GM12878 (cell line): ENCODE data around the gene ANXA4. TPM values are rescaled to one million over a fixed set of nuclear protein-coding genes. Genes with fewer than 3 reads are reported as not detected.

Experiments used
- ATAC-seq: fragments of 200-7000 bp; cut with Tn5 transposase; 3 replicates; pipeline ENCODE4 v1.9.1; 2020; ENCODE audit warnings: mild to moderate bottlenecking, moderate library complexity
- BruUV-seq: library from RNA; stranded (reverse); fragments of 400-500 nt; replicated peaks from 2 replicates; lab custom pipeline; 2021; lab: Mats Ljungman, UMichigan
- CTCF ChIA-PET: fragments of 300-600 bp; sonication (Branson Sonifier 250); formaldehyde crosslinking; extraction: SDS; loops from one replicate; lab custom pipeline; 2021; ENCODE audit warnings: inconsistent platforms; lab: Yijun Ruan, JAX
- POLR2A ChIA-PET: fragments of 350-600 bp; formaldehyde crosslinking; extraction: SDS; loops from one replicate; lab custom pipeline; 2021; ENCODE audit warnings: inconsistent platforms; lab: Charles Lee
- RAD21 ChIA-PET: fragments of 300-600 bp; sonication (Branson Sonifier 250); formaldehyde crosslinking; loops from one replicate; lab custom pipeline; 2023; ENCODE audit warnings: antibody characterized with exemption; ENCODE audit not compliant: unreplicated experiment; lab: Charles Lee
- SMC1A ChIA-PET: fragments of 300-600 bp; sonication (Branson Sonifier 250); formaldehyde crosslinking; loops from one replicate; lab custom pipeline; 2023; ENCODE audit not compliant: unreplicated experiment, uncharacterized antibody; lab: Charles Lee
- DNase-seq: peaks from one replicate; pipeline ENCODE4 v3.0.0-alpha.2; 2011; ENCODE audit warnings: low read depth, low spot score
- FAIRE-seq: peaks from 3 replicates; lab custom pipeline; 2011; peaks lifted over from hg19 to GRCh38; lab: Jason Lieb, UNC
- H2AFZ ChIP-seq: 2 replicates; pipeline ENCODE4 v1.6.0; 2011; ENCODE audit warnings: low read depth, low read length, control low read depth; ENCODE audit not compliant: control insufficient read depth
- H3K27ac ChIP-seq: 2 replicates; pipeline ENCODE4 v1.5.1; 2011; ENCODE audit warnings: control low read depth; ENCODE audit not compliant: control insufficient read depth, insufficient read depth
- H3K27me3 ChIP-seq, 2 experiments: replicated peaks in 1 of 2; 2 replicates each; pipeline versions ENCODE4 v1.6.0 to v1.6.1; 2011; ENCODE audit warnings: low read length in 1 of 2; ENCODE audit not compliant: control insufficient read depth in 2 of 2, insufficient read depth in 2 of 2
- H3K36me3 ChIP-seq, 2 experiments: 2 replicates each; pipeline ENCODE4 v1.5.1; 2011; ENCODE audit warnings: low read length in 1 of 2; ENCODE audit not compliant: control insufficient read depth in 2 of 2, insufficient read depth in 2 of 2
- H3K4me1 ChIP-seq: 2 replicates; pipeline ENCODE4 v1.6.1; 2011; ENCODE audit warnings: mild to moderate bottlenecking, low read length, moderate library complexity, mixed read lengths; ENCODE audit not compliant: control insufficient read depth, insufficient read depth
- H3K4me2 ChIP-seq: 2 replicates; pipeline ENCODE4 v1.6.0; 2011; ENCODE audit warnings: control low read depth; ENCODE audit not compliant: control insufficient read depth, insufficient read depth
- H3K4me3 ChIP-seq: fragments of 200-600 bp; sonication (generic); 2 replicates; pipeline ENCODE4 v1.5.1; 2016
- H3K79me2 ChIP-seq: 2 replicates; pipeline ENCODE4 v1.6.0; 2011; ENCODE audit warnings: low read length; ENCODE audit not compliant: control insufficient read depth, insufficient read depth
- H3K9ac ChIP-seq: 2 replicates; pipeline ENCODE4 v1.8.0; 2011; ENCODE audit warnings: low read length, control low read depth, mixed read lengths; ENCODE audit not compliant: control insufficient read depth, insufficient read depth
- H3K9me3 ChIP-seq: replicated peaks from 3 replicates; pipeline ENCODE4 v1.5.1; 2011; ENCODE audit warnings: mild to moderate bottlenecking, low read length; ENCODE audit not compliant: control insufficient read depth, insufficient read depth
- H4K20me1 ChIP-seq: 2 replicates; pipeline ENCODE4 v1.6.0; 2011; ENCODE audit not compliant: control insufficient read depth, insufficient read depth
- MLLT1 ChIP-seq: fragments of 450-650 bp; IDR thresholded peaks from 2 replicates; pipeline ENCODE4 v1.6.1; 2016; ENCODE audit warnings: mild to moderate bottlenecking
- RBBP5 ChIP-seq: fragments of 200-600 bp; sonication (generic); conservative IDR thresholded peaks from 2 replicates; pipeline ENCODE4 v1.6.1; 2016
- RCOR1 ChIP-seq: conservative IDR thresholded peaks from 2 replicates; pipeline ENCODE4 v1.6.1; 2012; ENCODE audit warnings: low read depth, low read length, improper control_type of control experiment
- SUZ12 ChIP-seq: fragments of 200-600 bp; sonication (generic); IDR thresholded peaks from one replicate; pipeline ENCODE4 v1.6.1; 2018; ENCODE audit warnings: antibody characterized with exemption, mild to moderate bottlenecking; ENCODE audit not compliant: unreplicated experiment
- WGBS: methylation state at CpG from one replicate; pipeline ENCODE4 v1.1.6; 2016; ENCODE audit warnings: low lambda C conversion rate; ENCODE audit not compliant: insufficient replicate concordance, insufficient coverage; ENCODE audit errors: missing lambda C conversion rate; 5-methylcytosine and 5-hydroxymethylcytosine counted together
- in situ Hi-C: fragments of 300-500 bp; cut with MboI; formaldehyde crosslinking; loops from 9 replicates; pipeline ENCODE4 v1.14.3; 2018; ENCODE audit warnings: mixed read lengths
- intact Hi-C: fragments of 100-400 bp; cut with micrococcal nuclease; formaldehyde crosslinking; loops from one replicate; pipeline ENCODE4 v1.14.2; 2022; ENCODE audit not compliant: unreplicated experiment
- polyA plus RNA-seq, 11 experiments: library from polyadenylated mRNA; depleted of rRNA in 4 of 11; unstranded in 6 of 11; stranded (reverse) in 5 of 11; fragments of >200 nt; fragmentation: Nextera tagmentation in 4 of 11; fragmentation: Illumina TruSeq in 1 of 11; extraction: Ambion mirVana in 4 of 11; extraction: Trizol in 1 of 11; gene quantifications; 1 replicate in 1 of 11; 2 replicates in 10 of 11; pipeline versions ENCODE4 v1.2.1 to v1.2.3, GENCODE V29; 2011 to 2016; ENCODE audit warnings: inconsistent platforms in 2 of 11, missing spikeins in 2 of 11, low read depth in 1 of 11
- total RNA-seq, 4 experiments: library from RNA; depleted of rRNA in 3 of 4; stranded (reverse); fragments of >200 nt in 3 of 4; fragmentation: Illumina TruSeq in 1 of 4; extraction: Trizol in 1 of 4; gene quantifications; 2 replicates each; pipeline versions ENCODE4 v1.2.1 to v1.2.3, GENCODE V29; 2013 to 2021
- TF ChIP-seq, protein P1 (sequence below): fragments of 450-650 bp; IDR thresholded peaks from 2 replicates; pipeline ENCODE4 v1.6.1; 2014; ENCODE audit warnings: mild to moderate bottlenecking
- TF ChIP-seq, protein P2 (sequence below): IDR thresholded peaks from 2 replicates; pipeline ENCODE4 v1.6.1; 2012; ENCODE audit warnings: low read depth, low read length, improper control_type of control experiment

The ANXA4 gene
- total and polyA plus RNA-seq, 10 of the 15 experiments (the other 5 are each of a cell fraction or from before 2014, with no cell fraction given) = 16.3 to 97.2 (median 71.0) TPM

DNA sequence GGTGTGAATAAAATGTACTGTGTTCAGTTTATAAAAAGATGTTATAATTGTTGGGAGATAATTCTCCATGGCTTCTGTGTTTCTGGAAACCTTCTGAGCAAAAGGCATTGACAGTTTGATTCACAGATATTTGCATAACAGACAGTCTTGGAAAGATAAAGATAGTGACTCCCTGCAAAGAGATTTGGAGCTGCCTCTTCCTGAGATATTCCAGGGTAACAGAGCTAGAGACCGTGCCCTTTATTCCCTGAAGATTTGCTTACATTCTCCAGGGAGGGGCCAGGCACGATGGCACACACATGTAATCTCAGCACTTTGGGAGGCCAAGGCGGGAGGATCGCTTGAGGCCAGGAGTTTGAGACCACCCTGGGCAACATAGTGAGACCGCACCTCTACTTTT, 12.2 kb upstream of the ANXA4 start:
- Histone ChIP-seq H3K9ac (no peak overlapping the region), H3K4me1 (peaks cover 14% of the 10 kb centered on the region), H3K9me3 (no peaks in the 10 kb centered on the region), H3K27ac (no peak overlapping the region), H3K27me3 (no peaks in the 10 kb centered on the region), H2AFZ (no peak overlapping the region), H3K4me3 (no peak overlapping the region), H3K79me2 (no peaks in the 10 kb centered on the region), H4K20me1 (no peaks in the 10 kb centered on the region), H3K36me3 (no peaks in the 10 kb centered on the region), H3K4me2 (no peak overlapping the region)
- RAD21 ChIA-PET = interaction anchor here (1.0 kb wide), 1 partner anchor 73 kb away, joined by 3 read pairs; no protein-coding TSS in a partner anchor
- ATAC-seq = no peak
- FAIRE-seq = no peak
- no peak for DNase-seq
- BruUV-seq = no TSS peak
- POLR2A ChIA-PET = interaction anchor here (2.3 kb wide), 1 partner anchor 11 kb away, joined by 19 read pairs; the partner anchor contains the start of gene ANXA4
- intact Hi-C loops (no loop called here), in situ Hi-C loops (loop anchor here (10.0 kb wide), 1 partner anchor 165 kb away; the partner anchor contains the start of gene SNRNP27)
- SMC1A ChIA-PET = interaction anchor here (1.3 to 2.9 kb wide), 4 partner anchors 11 to 87 kb away, joined by 4 to 13 read pairs (median 8); partner anchors contain the start of gene ANXA4
- TF ChIP-seq MLLT1 (no peak), SUZ12 (no peak), RBBP5 (no peak), RCOR1 (no peak)
- TF ChIP-seq, protein P1, sequence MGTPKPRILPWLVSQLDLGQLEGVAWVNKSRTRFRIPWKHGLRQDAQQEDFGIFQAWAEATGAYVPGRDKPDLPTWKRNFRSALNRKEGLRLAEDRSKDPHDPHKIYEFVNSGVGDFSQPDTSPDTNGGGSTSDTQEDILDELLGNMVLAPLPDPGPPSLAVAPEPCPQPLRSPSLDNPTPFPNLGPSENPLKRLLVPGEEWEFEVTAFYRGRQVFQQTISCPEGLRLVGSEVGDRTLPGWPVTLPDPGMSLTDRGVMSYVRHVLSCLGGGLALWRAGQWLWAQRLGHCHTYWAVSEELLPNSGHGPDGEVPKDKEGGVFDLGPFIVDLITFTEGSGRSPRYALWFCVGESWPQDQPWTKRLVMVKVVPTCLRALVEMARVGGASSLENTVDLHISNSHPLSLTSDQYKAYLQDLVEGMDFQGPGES = no peak
- TF ChIP-seq, protein P2, sequence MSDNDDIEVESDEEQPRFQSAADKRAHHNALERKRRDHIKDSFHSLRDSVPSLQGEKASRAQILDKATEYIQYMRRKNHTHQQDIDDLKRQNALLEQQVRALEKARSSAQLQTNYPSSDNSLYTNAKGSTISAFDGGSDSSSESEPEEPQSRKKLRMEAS = no peak
- WGBS = 79% methylated on average over 5 of the region's 5 CpGs
- CTCF ChIA-PET = interaction anchor here (1.2 to 3.9 kb wide), 4 partner anchors 15 to 182 kb away, joined by 3 to 37 read pairs (median 8); no protein-coding TSS in a partner anchor
